Colonic mucosa (tissue), 4 donors: Measurements from ENCODE around the gene DCAF8L2. TPM values are rescaled to one million over a fixed set of nuclear protein-coding genes. Genes with fewer than 3 reads are reported as not detected.
"Not testable (repeated sequence)": the region's sequence is repeated elsewhere in the genome, so short reads cannot be mapped to it uniquely, and the experiment has no call there.

Experiments used
- DNase-seq: peaks from one replicate; pipeline ENCODE4 v3.0.0-alpha.2; 2020
- H3K27ac ChIP-seq: fragments of 200-600 bp; one replicate; pipeline ENCODE4 v1.8.0; 2021
- H3K27me3 ChIP-seq: fragments of 200-600 bp; one replicate; pipeline ENCODE4 v1.8.0; 2021
- H3K36me3 ChIP-seq: fragments of 200-600 bp; one replicate; pipeline ENCODE4 v1.8.0; 2021
- H3K4me1 ChIP-seq: fragments of 200-600 bp; one replicate; pipeline ENCODE4 v1.8.0; 2021; ENCODE audit warnings: mild to moderate bottlenecking
- H3K4me3 ChIP-seq: fragments of 200-600 bp; one replicate; pipeline ENCODE4 v1.8.0; 2021
- H3K9ac ChIP-seq, 2 donors: one replicate each; pipeline ENCODE4 v1.7.0; 2013; ENCODE audit warnings: control low read depth in 2 of 2, low read depth in 2 of 2, low read length in 2 of 2
- H3K9me3 ChIP-seq: fragments of 200-600 bp; one replicate; pipeline ENCODE4 v1.8.0; 2021
- intact Hi-C: fragments of 100-400 bp; cut with DNase I; formaldehyde crosslinking; loops from one replicate; pipeline ENCODE4 v1.14.1; 2022
- total RNA-seq, 2 donors: library from RNA; stranded (reverse); fragmentation: NEBNext Ultra II Directional in 1 of 2; extraction: Animal tissue kit (Norgen Biotek cat#: 25700) in 1 of 2; gene quantifications; one replicate each; pipeline ENCODE4 v1.2.1, GENCODE V29; 2021
- TF ChIP-seq, protein P1 (sequence below): fragments of 200-600 bp; IDR thresholded peaks from one replicate; pipeline ENCODE4 v1.8.0; 2022; ENCODE audit warnings: antibody characterized with exemption, mild to moderate bottlenecking
- donor health status: healthy.
- donor health status: DM: no; HTN: no; CAD: no.
- donor health status: DM: no; HTN: no; CAD: no.

DCAF8L2 gene
- total RNA-seq, 2 donors from 2014 or later: not detected

DNA sequence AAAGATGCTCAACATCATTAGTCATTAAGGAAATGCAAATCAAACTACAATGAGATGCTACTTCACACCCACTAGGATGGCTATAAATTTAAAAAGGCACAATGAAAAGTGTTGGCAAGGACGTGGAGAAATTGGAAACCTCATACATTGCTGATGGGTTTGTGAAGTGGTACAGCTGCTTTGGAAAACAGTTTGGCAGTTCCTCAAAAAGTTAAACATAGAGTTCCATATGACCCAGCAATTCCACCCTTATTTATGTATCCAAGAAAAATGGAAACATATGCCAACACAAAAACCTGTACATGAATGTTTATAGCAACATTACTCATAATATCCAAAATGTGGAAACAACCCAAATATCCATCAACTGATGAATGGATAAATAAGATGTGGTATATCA, 116.4 kb downstream of the DCAF8L2 start:
- DNase-seq: no peak
- TF ChIP-seq, protein P1, sequence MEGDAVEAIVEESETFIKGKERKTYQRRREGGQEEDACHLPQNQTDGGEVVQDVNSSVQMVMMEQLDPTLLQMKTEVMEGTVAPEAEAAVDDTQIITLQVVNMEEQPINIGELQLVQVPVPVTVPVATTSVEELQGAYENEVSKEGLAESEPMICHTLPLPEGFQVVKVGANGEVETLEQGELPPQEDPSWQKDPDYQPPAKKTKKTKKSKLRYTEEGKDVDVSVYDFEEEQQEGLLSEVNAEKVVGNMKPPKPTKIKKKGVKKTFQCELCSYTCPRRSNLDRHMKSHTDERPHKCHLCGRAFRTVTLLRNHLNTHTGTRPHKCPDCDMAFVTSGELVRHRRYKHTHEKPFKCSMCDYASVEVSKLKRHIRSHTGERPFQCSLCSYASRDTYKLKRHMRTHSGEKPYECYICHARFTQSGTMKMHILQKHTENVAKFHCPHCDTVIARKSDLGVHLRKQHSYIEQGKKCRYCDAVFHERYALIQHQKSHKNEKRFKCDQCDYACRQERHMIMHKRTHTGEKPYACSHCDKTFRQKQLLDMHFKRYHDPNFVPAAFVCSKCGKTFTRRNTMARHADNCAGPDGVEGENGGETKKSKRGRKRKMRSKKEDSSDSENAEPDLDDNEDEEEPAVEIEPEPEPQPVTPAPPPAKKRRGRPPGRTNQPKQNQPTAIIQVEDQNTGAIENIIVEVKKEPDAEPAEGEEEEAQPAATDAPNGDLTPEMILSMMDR: no peak
- intact Hi-C loops: no loop called here

DNA sequence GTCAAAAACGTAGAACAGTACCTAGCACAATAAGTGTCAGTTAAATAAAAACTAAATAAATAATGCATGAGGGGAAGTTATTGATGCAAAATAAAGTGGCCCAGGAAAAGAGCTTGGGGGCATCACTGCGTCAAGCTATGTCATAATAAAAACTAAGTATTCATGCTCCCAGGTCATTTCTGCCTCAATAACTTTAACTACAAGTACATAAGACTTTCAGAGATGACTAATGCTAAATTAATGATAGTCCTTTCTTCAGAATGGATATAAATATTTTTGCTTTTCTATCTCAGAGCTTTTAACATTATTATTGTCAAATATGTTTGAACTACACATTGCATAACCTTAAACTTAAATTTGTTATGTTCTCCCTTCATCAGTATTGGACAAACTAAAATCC, 125.5 kb downstream of the DCAF8L2 start:
- intact Hi-C loops: no loop called here
- H3K36me3 ChIP-seq: no peaks in the 10 kb centered on the region

More for the DNA sequence above, 116.4 kb downstream of the DCAF8L2 start:
- Histone ChIP-seq H3K9ac (no peak overlapping the region), H3K4me3 (no peak overlapping the region), H3K27ac (no peak overlapping the region), H3K4me1 (no peaks in the 10 kb centered on the region), H3K27me3 (no peaks in the 10 kb centered on the region), H3K36me3 (no peaks in the 10 kb centered on the region), H3K9me3 (no peaks in the 10 kb centered on the region)

DNA sequence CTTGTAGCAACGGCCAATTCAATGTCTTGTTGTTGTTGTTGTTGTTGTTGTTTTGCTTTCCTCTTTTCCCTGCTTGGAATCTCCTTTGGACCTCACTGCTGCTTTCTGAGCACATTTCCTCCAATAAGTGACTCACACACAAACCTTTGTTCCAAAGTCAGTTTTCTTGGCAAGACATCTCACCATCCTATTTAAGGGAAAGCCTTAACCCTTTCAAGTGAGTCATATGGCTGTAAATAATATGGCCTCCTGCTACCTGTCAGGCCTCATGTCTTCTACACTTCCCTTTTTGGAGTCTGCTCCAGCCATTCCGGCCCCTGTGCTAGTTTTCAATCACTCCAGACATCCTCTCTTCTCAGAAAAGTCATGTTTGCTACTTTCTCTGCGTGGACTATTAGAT, 138.1 kb downstream of the DCAF8L2 start:
- Histone ChIP-seq H3K27ac (no peak overlapping the region), H3K9me3 (no peaks in the 10 kb centered on the region), H3K27me3 (no peaks in the 10 kb centered on the region), H3K4me1 (no peaks in the 10 kb centered on the region), H3K36me3 (no peaks in the 10 kb centered on the region), H3K9ac (no peak overlapping the region), H3K4me3 (no peak overlapping the region)
- TF ChIP-seq, protein P1: no peak
- intact Hi-C loops: no loop called here
- no peak for DNase-seq

More for the DNA sequence above, 125.5 kb downstream of the DCAF8L2 start:
- H3K9me3 ChIP-seq: no peaks in the 10 kb centered on the region
- H3K27me3 ChIP-seq: no peaks in the 10 kb centered on the region
- H3K9ac ChIP-seq: no peak overlapping the region
- TF ChIP-seq, protein P1: no peak
- no peaks in the 10 kb centered on the region for H3K4me1 ChIP-seq
- H3K4me3 ChIP-seq: no peak overlapping the region
- no peak overlapping the region for H3K27ac ChIP-seq
- no peak for DNase-seq

DNA sequence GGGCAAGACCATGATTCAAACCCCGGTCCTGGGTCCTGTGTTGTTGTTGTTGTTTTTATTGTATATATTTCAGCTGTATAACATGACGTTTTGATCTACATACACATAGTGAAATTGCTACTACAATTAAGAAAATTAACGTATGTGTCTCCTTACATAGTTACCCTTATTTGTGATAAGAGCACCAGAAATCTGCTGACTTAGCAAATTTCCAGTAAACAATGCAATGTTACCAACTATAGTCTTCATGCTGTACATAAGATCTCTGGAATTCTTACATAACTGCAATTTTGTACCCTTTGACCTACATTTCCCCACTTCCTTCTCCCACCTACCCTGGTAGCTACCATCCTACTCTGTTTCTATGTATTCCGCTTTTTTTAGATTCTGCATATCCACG, 141.8 kb downstream of the DCAF8L2 start:
- intact Hi-C loops: no loop called here

DNA sequence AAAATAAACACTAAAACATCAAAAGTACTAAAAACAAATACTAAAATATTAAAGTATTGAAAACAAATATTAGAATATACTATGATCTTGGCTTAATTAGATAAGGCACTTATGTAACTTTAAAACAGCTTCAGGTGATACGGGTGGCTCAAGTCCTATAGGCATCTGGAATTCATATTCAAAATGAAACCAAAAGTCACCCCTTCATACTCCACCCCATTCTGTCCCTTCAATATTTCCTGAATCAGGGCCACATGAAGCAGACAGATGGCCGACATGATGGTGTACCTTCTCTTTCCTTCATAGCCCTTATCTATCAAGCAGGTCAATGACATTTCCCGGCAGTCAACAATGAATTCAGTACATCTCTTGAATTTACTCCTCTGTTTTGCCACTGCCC, 145.8 kb downstream of the DCAF8L2 start:
- Histone ChIP-seq H3K9ac (no peak overlapping the region), H3K27me3 (no peaks in the 10 kb centered on the region), H3K9me3 (no peaks in the 10 kb centered on the region), H3K4me3 (no peak overlapping the region), H3K4me1 (no peaks in the 10 kb centered on the region), H3K36me3 (no peaks in the 10 kb centered on the region), H3K27ac (no peak overlapping the region)
- no peak for DNase-seq
- TF ChIP-seq, protein P1: no peak
- intact Hi-C loops: no loop called here

More for the DNA sequence above, 141.8 kb downstream of the DCAF8L2 start:
- no peak for DNase-seq
- TF ChIP-seq, protein P1: no peak
- Histone ChIP-seq H3K9ac (no peak overlapping the region), H3K27ac (no peak overlapping the region), H3K36me3 (no peaks in the 10 kb centered on the region), H3K4me1 (no peaks in the 10 kb centered on the region), H3K4me3 (no peak overlapping the region), H3K27me3 (no peaks in the 10 kb centered on the region), H3K9me3 (no peaks in the 10 kb centered on the region)

DNA sequence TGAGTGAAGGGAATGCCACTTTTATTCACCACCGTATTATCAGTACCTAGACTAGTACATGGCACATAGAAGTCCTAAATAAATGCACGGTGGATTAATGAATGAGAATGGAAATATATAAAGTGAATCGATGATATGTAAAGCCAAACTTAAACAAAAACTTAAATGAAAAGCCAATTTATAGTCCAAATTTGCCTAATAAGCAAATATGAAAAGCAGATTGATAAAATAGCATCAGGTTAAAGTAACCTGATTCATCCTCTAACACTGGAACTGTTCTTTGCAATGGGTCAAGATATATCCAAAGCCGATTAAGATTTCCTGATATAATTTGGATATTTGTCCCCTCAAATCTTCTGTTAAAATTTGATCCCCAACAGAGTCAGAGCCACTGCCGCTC, 150.8 kb downstream of the DCAF8L2 start:
- H3K4me3 ChIP-seq: no peak overlapping the region
- intact Hi-C loops: no loop called here
- no peak overlapping the region for H3K27ac ChIP-seq
- H3K27me3 ChIP-seq: no peaks in the 10 kb centered on the region
- no peak overlapping the region for H3K9ac ChIP-seq
- no peak for DNase-seq
- no peaks in the 10 kb centered on the region for H3K9me3 ChIP-seq
- TF ChIP-seq, protein P1: no peak
- H3K36me3 ChIP-seq: no peaks in the 10 kb centered on the region
- no peaks in the 10 kb centered on the region for H3K4me1 ChIP-seq

DNA sequence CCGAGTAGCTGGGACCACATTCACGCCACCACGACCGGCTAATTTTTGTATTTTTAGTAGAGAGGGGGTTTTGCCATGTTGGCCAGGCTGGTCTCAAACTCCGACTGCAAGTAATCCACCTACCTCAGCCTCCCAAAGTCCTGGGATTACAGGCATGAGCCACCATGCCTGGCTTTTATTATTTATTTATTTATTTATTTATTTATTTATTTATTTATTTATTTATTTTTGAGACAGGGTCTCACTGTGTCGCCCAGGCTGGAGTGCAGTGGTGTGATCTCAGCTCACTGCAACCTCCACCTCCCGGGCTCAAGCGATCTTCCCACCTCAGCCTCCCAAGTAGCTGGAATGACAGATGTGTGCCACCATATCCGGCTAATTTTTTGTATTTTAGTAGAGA, 153.4 kb downstream of the DCAF8L2 start:
- intact Hi-C loops, DNase-seq, H3K4me1 ChIP-seq, H3K4me3 ChIP-seq, H3K9me3 ChIP-seq, H3K9ac ChIP-seq, H3K27ac ChIP-seq, H3K27me3 ChIP-seq, H3K36me3 ChIP-seq: not testable (repeated sequence)
